ENCODE results near the gene TMEM82. TPM values are rescaled to one million over a fixed set of nuclear protein-coding genes. Genes with fewer than 3 reads are reported as not detected.

The TMEM82 gene
- total RNA-seq, 1 donor: not detected

- no peak for TF ChIP-seq CTCF (IDR thresholded peaks at IDR 0.05; ENCODE audit: insufficient read depth, low read depth, low read length)
- no peak for DNase-seq (ENCODE audit: low read depth)
These were observed 11.4 kb upstream of the TMEM82 start for GRCh38 chr1:15730936-15731335.

GRCh38 chr1:15731735-15732685 lies 10.3 kb upstream of the TMEM82 start:
- TF ChIP-seq CTCF (IDR thresholded peaks at IDR 0.05; ENCODE audit: insufficient read depth, low read depth, low read length): no peak
- DNase-seq (ENCODE audit: low read depth): no peak
- no peak overlapping the region for H3K4me3 ChIP-seq (ENCODE audit: low read depth, low read length)

More at GRCh38 chr1:15730936-15731335, 11.4 kb upstream of the TMEM82 start:
- no peak overlapping the region for H3K4me3 ChIP-seq (ENCODE audit: low read depth, low read length)

GRCh38 chr1:15732686-15733081 lies 9.6 kb upstream of the TMEM82 start:
- DNase-seq (ENCODE audit: low read depth): no peak
- TF ChIP-seq CTCF (IDR thresholded peaks at IDR 0.05; ENCODE audit: insufficient read depth, low read depth, low read length): no peak
- no peak overlapping the region for H3K4me3 ChIP-seq (ENCODE audit: low read depth, low read length)

- H3K4me3 ChIP-seq (ENCODE audit: low read depth, low read length): no peak overlapping the region
- TF ChIP-seq CTCF (IDR thresholded peaks at IDR 0.05; ENCODE audit: insufficient read depth, low read depth, low read length): no peak
- DNase-seq (ENCODE audit: low read depth): no peak
These were observed 9.0 kb upstream of the TMEM82 start for GRCh38 chr1:15733218-15733725.

GRCh38 chr1:15733726-15734226 lies 8.5 kb upstream of the TMEM82 start:
- H3K4me3 ChIP-seq (ENCODE audit: low read depth, low read length): no peak overlapping the region
- no peak for TF ChIP-seq CTCF (IDR thresholded peaks at IDR 0.05; ENCODE audit: insufficient read depth, low read depth, low read length)
- DNase-seq (ENCODE audit: low read depth): no peak

GRCh38 chr1:15734296-15734695 lies 8.0 kb upstream of the TMEM82 start:
- DNase-seq (ENCODE audit: low read depth): no peak
- H3K4me3 ChIP-seq (ENCODE audit: low read depth, low read length): no peak overlapping the region
- no peak for TF ChIP-seq CTCF (IDR thresholded peaks at IDR 0.05; ENCODE audit: insufficient read depth, low read depth, low read length)
